Effector CD4-positive, alpha-beta T cell (primary cell): Measurements from ENCODE around the gene FAM3C.
"Not testable (repeated sequence)": the region's sequence is repeated elsewhere in the genome, so short reads cannot be mapped to it uniquely, and the experiment has no call there.

Experiments
- DNase-seq: peaks from one replicate; pipeline ENCODE4 v3.0.0-alpha.2; 2020
- total RNA-seq: gene quantifications from one replicate; lab custom pipeline; 2026; lab: John Stamatoyannopoulos, UW

FAM3C gene
- total RNA-seq = 10.7 reads per million, percentile 33 among the genes with 10 or more reads in this experiment

GRCh38 chr7:121395961-121396757, at the start of gene FAM3C:
FAM3C (minus strand) TSS chr7:121396308; CDS start chr7:121382969, 13,339 bp downstream.
- peak; percentile 59 for DNase-seq

- peak; percentile 2 for DNase-seq
Measured at GRCh38 chr7:121442845-121443244, 46.7 kb upstream of the FAM3C start.

GRCh38 chr7:121440857-121441503, 44.9 kb upstream of the FAM3C start:
- no peak for DNase-seq

- DNase-seq = peak; percentile 54
Measured at GRCh38 chr7:121438043-121438955, 42.2 kb upstream of the FAM3C start.

GRCh38 chr7:121437470-121437869, 41.4 kb upstream of the FAM3C start:
- no peak for DNase-seq

GRCh38 chr7:121436688-121437087, 40.6 kb upstream of the FAM3C start:
- no peak for DNase-seq

- DNase-seq = no peak
Measured at GRCh38 chr7:121436136-121436535, 40.0 kb upstream of the FAM3C start.

- DNase-seq = no peak
Measured at GRCh38 chr7:121433775-121434174, 37.7 kb upstream of the FAM3C start.

- not testable (repeated sequence) for DNase-seq
Measured at GRCh38 chr7:121432486-121432885, 36.4 kb upstream of the FAM3C start.

- no peak for DNase-seq
Measured at GRCh38 chr7:121431996-121432395, 35.9 kb upstream of the FAM3C start.

- DNase-seq = no peak
Measured at GRCh38 chr7:121431389-121431995, 35.4 kb upstream of the FAM3C start.

- no peak for DNase-seq
Measured at GRCh38 chr7:121430558-121430957, 34.5 kb upstream of the FAM3C start.

GRCh38 chr7:121429798-121430197, 33.7 kb upstream of the FAM3C start:
- DNase-seq = no peak

- DNase-seq = no peak
Measured at GRCh38 chr7:121428855-121429489, 32.9 kb upstream of the FAM3C start.

- not testable (repeated sequence) for DNase-seq
Measured at GRCh38 chr7:121421743-121422142, 25.6 kb upstream of the FAM3C start.

GRCh38 chr7:121420976-121421375, 24.9 kb upstream of the FAM3C start:
- DNase-seq = no peak

- no peak for DNase-seq
Measured at GRCh38 chr7:121419201-121420148, 23.4 kb upstream of the FAM3C start.

- DNase-seq = no peak
Measured at GRCh38 chr7:121416533-121416932, 20.4 kb upstream of the FAM3C start.

GRCh38 chr7:121414436-121414835, 18.3 kb upstream of the FAM3C start:
- no peak for DNase-seq

- DNase-seq = no peak
Measured at GRCh38 chr7:121411597-121411979, 15.5 kb upstream of the FAM3C start.
